Measurements from ENCODE around the gene SPAG8. TPM values are rescaled to one million over a fixed set of nuclear protein-coding genes. Genes with fewer than 3 reads are reported as not detected.

SPAG8 gene
- total RNA-seq, 1 experiment from 2014 or later, result 0.50 TPM

GRCh38 chr9:35859310-35859989 is 47.4 kb upstream of the SPAG8 start:
- Histone ChIP-seq H3K27me3 (ENCODE audit: insufficient read depth, low read length) (no peaks in the 10 kb centered on the region), H2BK120ac (ENCODE audit: low read depth, low read length, poor library complexity, severe bottlenecking) (no peak overlapping the region), H2BK20ac (ENCODE audit: low read depth, low read length, poor library complexity, severe bottlenecking) (no peak overlapping the region), H4K20me1 (ENCODE audit: control insufficient read depth, insufficient read depth, insufficient read length) (no peaks in the 10 kb centered on the region), H4K5ac (ENCODE audit: insufficient read length, low read depth, low read length) (no peak overlapping the region), H3K14ac (ENCODE audit: insufficient read depth, low read length) (no peak overlapping the region), H2AK5ac (ENCODE audit: insufficient read length, low read length) (no peak overlapping the region), H4K8ac (replicated peaks; ENCODE audit: insufficient read length, low read depth, low read length) (no peak overlapping the region), H3K4me2 (ENCODE audit: insufficient read depth, insufficient read length, low read length) (no peak overlapping the region), H3K79me2 (ENCODE audit: insufficient read depth, low read length) (no peaks in the 10 kb centered on the region), H3K4me1 (ENCODE audit: insufficient read depth, low read length) (no peaks in the 10 kb centered on the region), H2BK12ac (ENCODE audit: insufficient read length, low read depth, low read length) (no peak overlapping the region), H3K23me2 (ENCODE audit: insufficient read length, low read depth, low read length, poor library complexity, severe bottlenecking) (no peaks in the 10 kb centered on the region), H3K56ac (ENCODE audit: insufficient read length, low read depth, low read length) (no peak overlapping the region), H2BK15ac (ENCODE audit: low read depth, low read length) (no peak overlapping the region), H3T11ph (ENCODE audit: low read length) (no peak overlapping the region), H3K23ac (ENCODE audit: insufficient read length, low read depth, low read length) (no peak overlapping the region), H3K79me1 (ENCODE audit: insufficient read depth, low read depth, low read length, poor library complexity, severe bottlenecking) (no peaks in the 10 kb centered on the region), H3K4ac (ENCODE audit: low read depth, low read length) (no peak overlapping the region), H3K9me3 (ENCODE audit: control insufficient read depth, low read depth, low read length) (no peaks in the 10 kb centered on the region), H4K91ac (ENCODE audit: insufficient read length, low read depth, low read length) (no peak overlapping the region), H3K18ac (ENCODE audit: insufficient read length, low read depth, low read length) (no peak overlapping the region), H3K27ac (ENCODE audit: insufficient read length, low read depth, low read length) (no peak overlapping the region), H2AFZ (ENCODE audit: low read length) (no peak overlapping the region), H2BK5ac (ENCODE audit: insufficient read length, low read length) (no peak overlapping the region), H3K9ac (ENCODE audit: extremely low read depth, insufficient read length, low read length) (no peak overlapping the region)
- no peak for DNase-seq
- no peaks in the 10 kb centered on the region for H3K36me3 Mint-ChIP-seq (ENCODE audit: insufficient read depth in 1 of 3, low read depth in 3 of 3)
- H3K4me3 Mint-ChIP-seq, result no peak overlapping the region
- TF ChIP-seq CTCF (conservative IDR thresholded peaks at IDR 0.05), result no peak
- H3K4me1 Mint-ChIP-seq, result peaks cover 6% of the 10 kb centered on the region in 2 experiments
- no peaks in the 10 kb centered on the region for H3K9me3 Mint-ChIP-seq
- WGBS (ENCODE audit: extremely low coverage, insufficient read length, low lambda C conversion rate), result no CpG with 5 or more reads among the region's 16 CpGs
- H3K27me3 Mint-ChIP-seq (ENCODE audit: low read depth), result peaks cover 42% of the 10 kb centered on the region
- H3K27ac Mint-ChIP-seq, result no peak overlapping the region

Measured in H9 (cell line).